ENCODE data around the gene SDK2. TPM values are rescaled to one million over a fixed set of nuclear protein-coding genes. Genes with fewer than 3 reads are reported as not detected.

Gene SDK2
- total and polyA plus RNA-seq, 3 experiments from 2014 or later, result 0.35 to 0.54 (median 0.44) TPM

GRCh38 chr17:73617501-73617900, 26.7 kb downstream of the SDK2 start:
- H3K27me3 Mint-ChIP-seq, result peaks cover 0 to 3% of the 10 kb centered on the region in 2 donors
- CTCF ChIA-PET, result no interaction called here

GRCh38 chr17:73616873-73617404, 27.3 kb downstream of the SDK2 start:
- H3K4me1 Mint-ChIP-seq, result no peaks in the 10 kb centered on the region
- H3K27ac Mint-ChIP-seq, result no peak overlapping the region
- CTCF ChIA-PET, result no interaction called here

More at GRCh38 chr17:73617501-73617900, 26.7 kb downstream of the SDK2 start:
- H3K27me3 ChIP-seq (ENCODE audit: insufficient read depth, low read length, poor library complexity, severe bottlenecking), result no peaks in the 10 kb centered on the region
- no peak overlapping the region for H3K27ac ChIP-seq (ENCODE audit: low read depth, low read length)
- Mint-ChIP-seq H3K9me3 (peaks cover 9 to 18% (median 10%) of the 10 kb centered on the region in 5 donors), H3K4me3 (no peak overlapping the region), H3K36me3 (peaks cover 0 to 9% (median 0%) of the 10 kb centered on the region in 3 donors), H3K4me1 (no peaks in the 10 kb centered on the region), H3K27ac (no peak overlapping the region)
- H3K36me3 ChIP-seq (ENCODE audit: insufficient read depth, low read length), result no peaks in the 10 kb centered on the region
- DNase-seq, result no peak
- H3K4me1 ChIP-seq (ENCODE audit: insufficient read depth, low read length), result no peaks in the 10 kb centered on the region
- no peaks in the 10 kb centered on the region for H3K9me3 ChIP-seq (ENCODE audit: low read length)
- POLR2A ChIA-PET, result no interaction called here
- no peak overlapping the region for H3K4me3 ChIP-seq (ENCODE audit: low read length)

GRCh38 chr17:73616120-73616872, 27.9 kb downstream of the SDK2 start:
- peaks cover 0 to 3% of the 10 kb centered on the region in 2 donors for H3K27me3 Mint-ChIP-seq
- CTCF ChIA-PET, result no interaction called here
- peaks cover 0 to 9% (median 0%) of the 10 kb centered on the region in 3 donors for H3K36me3 Mint-ChIP-seq
- no peak overlapping the region for H3K4me3 Mint-ChIP-seq
- H3K9me3 Mint-ChIP-seq, result peaks cover 9 to 18% (median 10%) of the 10 kb centered on the region in 5 donors
- Histone ChIP-seq H3K9me3 (ENCODE audit: low read length) (no peaks in the 10 kb centered on the region), H3K4me3 (ENCODE audit: low read length) (no peak overlapping the region), H3K4me1 (ENCODE audit: insufficient read depth, low read length) (no peaks in the 10 kb centered on the region), H3K27me3 (ENCODE audit: insufficient read depth, low read length, poor library complexity, severe bottlenecking) (no peaks in the 10 kb centered on the region), H3K36me3 (ENCODE audit: insufficient read depth, low read length) (no peaks in the 10 kb centered on the region), H3K27ac (ENCODE audit: low read depth, low read length) (no peak overlapping the region)
- no peak for DNase-seq
- no peaks in the 10 kb centered on the region for H3K4me1 Mint-ChIP-seq
- H3K27ac Mint-ChIP-seq, result no peak overlapping the region
- POLR2A ChIA-PET, result no interaction called here

More at GRCh38 chr17:73616873-73617404, 27.3 kb downstream of the SDK2 start:
- H3K9me3 Mint-ChIP-seq, result peaks cover 9 to 18% (median 10%) of the 10 kb centered on the region in 5 donors
- no peak for DNase-seq
- no peaks in the 10 kb centered on the region for H3K9me3 ChIP-seq (ENCODE audit: low read length)
- peaks cover 0 to 3% of the 10 kb centered on the region in 2 donors for H3K27me3 Mint-ChIP-seq
- H3K27me3 ChIP-seq (ENCODE audit: insufficient read depth, low read length, poor library complexity, severe bottlenecking), result no peaks in the 10 kb centered on the region
- H3K36me3 ChIP-seq (ENCODE audit: insufficient read depth, low read length), result no peaks in the 10 kb centered on the region
- no peak overlapping the region for H3K27ac ChIP-seq (ENCODE audit: low read depth, low read length)
- POLR2A ChIA-PET, result no interaction called here
- H3K4me1 ChIP-seq (ENCODE audit: insufficient read depth, low read length), result no peaks in the 10 kb centered on the region
- no peak overlapping the region for H3K4me3 Mint-ChIP-seq
- H3K4me3 ChIP-seq (ENCODE audit: low read length), result no peak overlapping the region
- peaks cover 0 to 9% (median 0%) of the 10 kb centered on the region in 3 donors for H3K36me3 Mint-ChIP-seq

- H3K4me3 Mint-ChIP-seq, result no peak overlapping the region
- peaks cover 0 to 7% (median 0%) of the 10 kb centered on the region in 3 donors for H3K36me3 Mint-ChIP-seq
- Histone ChIP-seq H3K4me3 (ENCODE audit: low read length) (no peak overlapping the region), H3K9me3 (ENCODE audit: low read length) (no peaks in the 10 kb centered on the region), H3K4me1 (ENCODE audit: insufficient read depth, low read length) (no peaks in the 10 kb centered on the region), H3K27me3 (ENCODE audit: insufficient read depth, low read length, poor library complexity, severe bottlenecking) (no peaks in the 10 kb centered on the region), H3K36me3 (ENCODE audit: insufficient read depth, low read length) (no peaks in the 10 kb centered on the region), H3K27ac (ENCODE audit: low read depth, low read length) (no peak overlapping the region)
- CTCF ChIA-PET, result no interaction called here
- no peaks in the 10 kb centered on the region for H3K4me1 Mint-ChIP-seq
- no peak overlapping the region for H3K27ac Mint-ChIP-seq
- POLR2A ChIA-PET, result no interaction called here
- peaks cover 3 to 7% of the 10 kb centered on the region in 2 donors for H3K27me3 Mint-ChIP-seq
- no peak for DNase-seq
- H3K9me3 Mint-ChIP-seq, result peaks cover 3 to 9% (median 9%) of the 10 kb centered on the region in 5 donors
These were observed 30.0 kb downstream of the SDK2 start for GRCh38 chr17:73614256-73614655.

GRCh38 chr17:73613271-73614233, 30.7 kb downstream of the SDK2 start:
- no peaks in the 10 kb centered on the region for H3K4me1 Mint-ChIP-seq
- Histone ChIP-seq H3K27ac (ENCODE audit: low read depth, low read length) (no peak overlapping the region), H3K4me3 (ENCODE audit: low read length) (no peak overlapping the region), H3K36me3 (ENCODE audit: insufficient read depth, low read length) (no peaks in the 10 kb centered on the region), H3K4me1 (ENCODE audit: insufficient read depth, low read length) (no peaks in the 10 kb centered on the region), H3K27me3 (ENCODE audit: insufficient read depth, low read length, poor library complexity, severe bottlenecking) (no peaks in the 10 kb centered on the region), H3K9me3 (ENCODE audit: low read length) (no peaks in the 10 kb centered on the region)
- no peak for DNase-seq
- no peak overlapping the region for H3K27ac Mint-ChIP-seq
- ChIA-PET POLR2A (no interaction called here), CTCF (no interaction called here)
- H3K27me3 Mint-ChIP-seq, result peaks cover 3 to 11% of the 10 kb centered on the region in 2 donors
- no peak overlapping the region for H3K4me3 Mint-ChIP-seq
- H3K36me3 Mint-ChIP-seq, result peaks cover 0 to 5% (median 0%) of the 10 kb centered on the region in 3 donors
- peaks cover 0 to 7% (median 4%) of the 10 kb centered on the region in 5 donors for H3K9me3 Mint-ChIP-seq

GRCh38 chr17:73612031-73612472, 32.2 kb downstream of the SDK2 start:
- Histone ChIP-seq H3K9me3 (ENCODE audit: low read length) (no peaks in the 10 kb centered on the region), H3K4me3 (ENCODE audit: low read length) (no peak overlapping the region), H3K27me3 (ENCODE audit: insufficient read depth, low read length, poor library complexity, severe bottlenecking) (no peaks in the 10 kb centered on the region), H3K4me1 (ENCODE audit: insufficient read depth, low read length) (no peaks in the 10 kb centered on the region), H3K27ac (ENCODE audit: low read depth, low read length) (no peak overlapping the region), H3K36me3 (ENCODE audit: insufficient read depth, low read length) (no peaks in the 10 kb centered on the region)
- H3K4me1 Mint-ChIP-seq, result no peaks in the 10 kb centered on the region
- ChIA-PET POLR2A (no interaction called here), CTCF (no interaction called here)
- no peaks in the 10 kb centered on the region for H3K36me3 Mint-ChIP-seq
- no peak overlapping the region for H3K4me3 Mint-ChIP-seq
- no peaks in the 10 kb centered on the region for H3K9me3 Mint-ChIP-seq
- DNase-seq, result no peak
- peaks cover 5 to 11% of the 10 kb centered on the region in 2 donors for H3K27me3 Mint-ChIP-seq
- no peak overlapping the region for H3K27ac Mint-ChIP-seq

GRCh38 chr17:73611630-73612029, 32.6 kb downstream of the SDK2 start:
- Mint-ChIP-seq H3K36me3 (no peaks in the 10 kb centered on the region), H3K4me1 (no peaks in the 10 kb centered on the region), H3K27ac (no peak overlapping the region), H3K4me3 (no peak overlapping the region), H3K9me3 (no peaks in the 10 kb centered on the region), H3K27me3 (peaks cover 4 to 11% of the 10 kb centered on the region in 2 donors)
- Histone ChIP-seq H3K9me3 (ENCODE audit: low read length) (no peaks in the 10 kb centered on the region), H3K4me3 (ENCODE audit: low read length) (no peak overlapping the region), H3K4me1 (ENCODE audit: insufficient read depth, low read length) (no peaks in the 10 kb centered on the region), H3K36me3 (ENCODE audit: insufficient read depth, low read length) (no peaks in the 10 kb centered on the region), H3K27me3 (ENCODE audit: insufficient read depth, low read length, poor library complexity, severe bottlenecking) (no peaks in the 10 kb centered on the region), H3K27ac (ENCODE audit: low read depth, low read length) (no peak overlapping the region)
- no peak for DNase-seq
- POLR2A ChIA-PET, result no interaction called here
- CTCF ChIA-PET, result no interaction called here

All from CD8-positive, alpha-beta memory T cell (primary cell).